ENCODE measurements around the gene MAEA.

Gene MAEA

DNA sequence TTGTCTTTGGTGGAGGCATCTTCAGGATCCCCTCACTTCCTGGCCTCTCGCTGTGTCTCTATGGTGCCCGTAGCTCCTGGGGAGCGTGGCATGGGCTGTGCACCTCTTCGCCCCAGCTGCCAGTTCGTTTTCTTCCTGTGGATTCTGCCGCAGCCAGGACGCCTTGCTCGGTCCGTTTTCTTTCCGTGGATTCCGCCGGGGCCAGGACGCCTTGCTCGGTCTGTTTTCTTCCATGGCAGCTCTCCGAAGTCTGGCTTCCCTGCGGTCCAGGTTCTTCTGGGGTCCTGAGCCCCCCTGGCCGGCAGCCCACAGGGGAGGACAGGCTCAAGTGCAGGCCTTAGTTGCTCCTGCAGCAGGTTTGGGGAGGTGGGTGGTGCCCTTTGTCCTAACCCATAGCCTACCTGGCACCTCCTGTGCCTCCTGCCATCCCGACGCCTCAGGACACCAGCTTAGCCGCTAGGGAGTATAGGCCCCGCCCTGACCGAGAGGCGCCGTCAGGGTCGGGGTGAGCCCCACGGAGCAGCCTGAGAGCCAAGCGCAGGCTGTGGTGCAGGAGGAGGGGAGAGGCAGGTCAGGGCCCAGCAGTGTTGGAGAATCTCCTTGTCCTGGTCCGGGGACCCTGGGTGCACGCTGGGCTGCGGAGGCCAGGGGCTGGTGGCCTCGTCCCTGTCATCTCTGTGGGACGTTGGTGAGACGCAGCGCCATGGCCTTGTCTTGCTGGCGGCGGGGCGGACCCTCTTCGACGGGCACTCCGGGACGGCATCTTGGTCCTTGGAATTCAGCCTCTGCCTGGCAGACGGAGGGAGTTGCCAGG is 84.4 kb downstream of the MAEA start:
- no peak for DNase-seq (ENCODE audit: low spot score)
- TF ChIP-seq, protein P1, sequence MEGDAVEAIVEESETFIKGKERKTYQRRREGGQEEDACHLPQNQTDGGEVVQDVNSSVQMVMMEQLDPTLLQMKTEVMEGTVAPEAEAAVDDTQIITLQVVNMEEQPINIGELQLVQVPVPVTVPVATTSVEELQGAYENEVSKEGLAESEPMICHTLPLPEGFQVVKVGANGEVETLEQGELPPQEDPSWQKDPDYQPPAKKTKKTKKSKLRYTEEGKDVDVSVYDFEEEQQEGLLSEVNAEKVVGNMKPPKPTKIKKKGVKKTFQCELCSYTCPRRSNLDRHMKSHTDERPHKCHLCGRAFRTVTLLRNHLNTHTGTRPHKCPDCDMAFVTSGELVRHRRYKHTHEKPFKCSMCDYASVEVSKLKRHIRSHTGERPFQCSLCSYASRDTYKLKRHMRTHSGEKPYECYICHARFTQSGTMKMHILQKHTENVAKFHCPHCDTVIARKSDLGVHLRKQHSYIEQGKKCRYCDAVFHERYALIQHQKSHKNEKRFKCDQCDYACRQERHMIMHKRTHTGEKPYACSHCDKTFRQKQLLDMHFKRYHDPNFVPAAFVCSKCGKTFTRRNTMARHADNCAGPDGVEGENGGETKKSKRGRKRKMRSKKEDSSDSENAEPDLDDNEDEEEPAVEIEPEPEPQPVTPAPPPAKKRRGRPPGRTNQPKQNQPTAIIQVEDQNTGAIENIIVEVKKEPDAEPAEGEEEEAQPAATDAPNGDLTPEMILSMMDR (IDR thresholded peaks at IDR 0.05; ENCODE audit: extremely low read depth, missing control alignments) = no peak

DNA sequence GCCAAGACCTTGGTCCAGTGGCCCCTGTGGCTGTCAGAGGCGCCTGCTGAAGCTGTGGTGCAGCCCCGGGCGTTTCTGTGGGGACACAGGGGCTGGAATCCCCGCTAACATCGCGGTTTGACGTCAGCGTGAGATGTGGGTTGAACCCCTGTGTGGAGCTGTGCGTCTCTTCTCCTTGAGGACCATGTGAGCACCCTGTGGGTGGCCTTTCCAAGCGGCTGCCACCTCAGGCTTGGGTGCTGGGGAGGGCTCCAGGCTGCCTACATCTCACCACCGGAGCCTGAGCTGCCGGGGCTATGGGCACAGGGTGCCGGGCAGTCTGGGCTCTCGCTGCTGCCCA is 85.0 kb downstream of the MAEA start:
- DNase-seq (ENCODE audit: low spot score) = no peak
- TF ChIP-seq, protein P1 (IDR thresholded peaks at IDR 0.05; ENCODE audit: extremely low read depth, missing control alignments) = no peak

DNA sequence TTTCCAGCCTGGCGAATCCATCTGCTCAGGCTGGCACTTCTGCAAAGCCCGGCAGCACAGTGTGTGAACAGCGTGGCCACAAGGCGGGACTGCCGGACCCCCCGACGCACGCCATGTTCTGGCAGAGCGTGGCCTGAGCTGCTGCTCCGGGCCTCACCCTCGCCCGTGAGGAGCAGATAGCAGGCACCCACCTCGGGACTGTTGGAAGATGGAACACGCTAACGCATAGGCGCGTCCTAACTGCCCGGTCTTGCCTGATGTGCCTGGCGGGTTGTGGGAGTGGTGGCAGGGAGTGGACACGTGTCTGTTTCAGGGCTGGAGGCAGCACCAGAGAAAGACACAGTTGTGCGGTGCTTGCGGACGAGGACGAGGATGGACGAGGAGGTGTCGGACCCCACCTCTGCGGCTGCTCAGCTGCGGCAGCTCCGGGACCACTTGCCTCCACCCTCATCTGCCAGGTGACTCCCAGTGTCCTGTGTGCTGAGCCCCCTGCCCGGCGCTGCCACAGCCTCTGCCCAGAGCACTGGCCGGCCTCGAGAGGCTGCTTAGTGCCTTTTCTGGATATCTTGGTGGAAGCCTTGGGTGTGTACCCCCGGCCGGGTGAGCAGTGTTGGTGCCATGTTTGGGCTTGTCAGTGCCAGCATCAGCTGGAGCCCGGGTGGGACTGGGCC is 85.5 kb downstream of the MAEA start:
- TF ChIP-seq, protein P1 (IDR thresholded peaks at IDR 0.05; ENCODE audit: extremely low read depth, missing control alignments) = no peak
- DNase-seq (ENCODE audit: low spot score) = no peak

DNA sequence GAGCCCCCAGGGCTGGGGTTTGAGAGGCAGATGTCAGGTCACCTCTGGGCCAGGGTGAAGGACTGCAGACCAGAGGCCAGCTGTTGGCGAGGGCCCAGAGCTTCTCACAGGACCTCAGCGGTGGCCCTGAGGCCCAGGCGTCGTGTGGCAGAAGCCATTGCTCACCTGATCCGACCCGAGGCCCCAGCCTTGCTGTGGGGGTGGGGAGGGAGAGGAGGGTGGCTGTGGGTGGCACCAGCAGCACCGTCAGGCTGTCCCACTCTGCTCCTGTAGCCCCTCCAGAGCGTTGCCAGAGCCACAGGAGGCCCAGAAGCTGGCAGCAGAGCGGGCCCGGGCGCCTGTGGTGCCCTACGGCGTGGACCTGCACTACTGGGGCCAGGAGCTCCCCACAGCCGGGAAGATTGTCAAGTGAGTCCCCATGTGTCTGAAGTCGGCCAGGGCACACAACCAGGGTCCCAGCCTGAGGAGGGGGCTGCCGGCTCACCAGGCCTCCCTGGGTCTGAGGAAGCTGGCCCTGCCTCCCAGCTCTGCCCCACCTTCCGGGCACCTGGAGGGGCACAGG is 86.2 kb downstream of the MAEA start:
- no peak for DNase-seq (ENCODE audit: low spot score)
- TF ChIP-seq, protein P1 (IDR thresholded peaks at IDR 0.05; ENCODE audit: extremely low read depth, missing control alignments) = no peak

- TF ChIP-seq, protein P1 (IDR thresholded peaks at IDR 0.05; ENCODE audit: extremely low read depth, missing control alignments) = no peak
- no peak for DNase-seq (ENCODE audit: low spot score)
These were observed 86.7 kb downstream of the MAEA start for GRCh38 chr4:1376391-1376840.

DNA sequence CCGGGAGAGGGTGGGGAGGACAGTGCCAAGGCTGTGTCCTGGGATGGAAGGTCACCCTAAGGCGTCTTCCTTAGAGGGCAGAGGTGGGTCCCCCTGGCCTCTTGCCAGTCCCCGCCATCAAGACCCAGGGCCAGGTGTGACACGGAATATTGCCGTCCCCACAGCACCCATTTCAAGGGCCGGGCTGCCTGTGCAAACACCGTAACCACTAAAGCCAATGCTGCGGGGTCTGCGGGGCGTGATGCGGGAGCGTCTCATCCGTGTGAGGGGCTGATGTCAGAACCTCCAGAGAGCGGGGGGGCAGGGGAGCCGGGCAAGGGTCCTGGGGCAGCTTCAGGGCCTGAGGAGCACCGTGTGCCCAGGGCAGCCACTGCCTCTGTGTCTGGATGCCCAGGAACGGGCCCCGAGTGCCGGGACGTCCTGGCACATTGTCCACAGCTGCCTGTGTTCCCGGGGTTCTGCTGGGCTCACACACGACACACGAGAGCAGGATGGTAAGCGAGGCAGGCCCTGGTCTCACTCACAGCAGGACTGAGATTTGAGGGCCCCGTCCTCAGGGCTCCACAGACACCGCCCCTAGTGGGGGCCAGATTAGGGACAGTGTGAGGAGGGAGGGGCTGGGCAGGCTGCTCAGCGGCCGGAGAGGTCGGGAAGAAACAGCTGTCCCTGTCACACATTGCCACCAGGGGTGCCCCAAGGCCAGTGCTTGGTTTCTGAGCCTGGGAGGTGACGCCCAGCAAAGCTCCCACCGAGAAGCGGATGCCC is 87.3 kb downstream of the MAEA start:
- no peak for DNase-seq (ENCODE audit: low spot score)
- TF ChIP-seq, protein P1 (IDR thresholded peaks at IDR 0.05; ENCODE audit: extremely low read depth, missing control alignments) = no peak

All from GM20000 (cell line).